Heart left ventricle (tissue), 13 donors: ENCODE measurements around the gene ARHGAP44.

Experiments
- POLR2A ChIP-seq, 2 donors: fragments of 450-650 bp; IDR thresholded peaks; one replicate each; pipeline ENCODE4 v1.6.1; 2017; ENCODE audit warnings: antibody characterized with exemption in 2 of 2, mild to moderate bottlenecking in 2 of 2, moderate library complexity in 2 of 2
- TF ChIP-seq, protein P1 (sequence below), 12 donors: fragments of 200-600 bp; sonication (generic) in 4 of 12; IDR thresholded peaks; one replicate each; pipeline versions ENCODE4 v1.5.0 to v1.8.0; 2018 to 2022; ENCODE audit warnings: antibody characterized with exemption in 12 of 12, mild to moderate bottlenecking in 5 of 12
- donor health status: ischemic (EF 13 %, LVEDD 7.1; RV severe dilation, severe dysfunction).
- donor health status: DM: no; HTN: yes; CAD: no.
- donor health status: DM: no; HTN: no; CAD: no.
- donor health status: ischemic (EF 25% LVEDD 6.9; RV normal size, moderate dysfunction).
- donor health status: ischemic (EF 25% LVEDD 5.7; RV mildly dilated, moderate dysfunction).
- donor health status: ischemic (EF 35%, LVEDD 5.7; RV mildly dilated, moderate dysfunction).
- donor health status: nonischemic (EF 11% LVEDD 7.7; RV severe dilation, severe dysfunction).
- donor health status: DM: yes; HTN: yes; CAD: no.
- donor health status: PGD.
- donor health status: ischemic (EF 29% LVEDD 5.4; RV normal size, mild dysfunction).
- donor health status: nonischemic (EF 23%, LVEDD 6.1; RV moderate dilation, normal function).

DNA sequence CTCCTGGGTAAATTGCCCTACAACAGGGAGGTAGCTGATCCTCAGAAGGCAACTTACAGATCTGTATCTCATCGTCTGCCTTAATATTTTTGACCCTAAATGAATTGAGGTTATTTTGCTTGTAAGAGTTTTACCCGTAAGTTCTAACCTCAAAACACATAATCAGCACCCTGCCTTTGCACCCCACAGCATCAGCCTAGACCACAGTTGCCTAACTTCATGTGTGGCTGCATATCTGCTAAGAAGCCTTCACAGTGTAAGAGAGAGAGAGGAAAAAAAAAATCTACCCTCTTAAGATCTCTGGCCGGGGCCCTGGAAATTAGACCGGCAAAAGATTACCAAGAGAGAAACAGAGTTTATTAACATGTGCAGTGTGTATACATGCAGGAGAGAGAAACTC is 76.9 kb downstream of the ARHGAP44 start:
- TF ChIP-seq, protein P1, sequence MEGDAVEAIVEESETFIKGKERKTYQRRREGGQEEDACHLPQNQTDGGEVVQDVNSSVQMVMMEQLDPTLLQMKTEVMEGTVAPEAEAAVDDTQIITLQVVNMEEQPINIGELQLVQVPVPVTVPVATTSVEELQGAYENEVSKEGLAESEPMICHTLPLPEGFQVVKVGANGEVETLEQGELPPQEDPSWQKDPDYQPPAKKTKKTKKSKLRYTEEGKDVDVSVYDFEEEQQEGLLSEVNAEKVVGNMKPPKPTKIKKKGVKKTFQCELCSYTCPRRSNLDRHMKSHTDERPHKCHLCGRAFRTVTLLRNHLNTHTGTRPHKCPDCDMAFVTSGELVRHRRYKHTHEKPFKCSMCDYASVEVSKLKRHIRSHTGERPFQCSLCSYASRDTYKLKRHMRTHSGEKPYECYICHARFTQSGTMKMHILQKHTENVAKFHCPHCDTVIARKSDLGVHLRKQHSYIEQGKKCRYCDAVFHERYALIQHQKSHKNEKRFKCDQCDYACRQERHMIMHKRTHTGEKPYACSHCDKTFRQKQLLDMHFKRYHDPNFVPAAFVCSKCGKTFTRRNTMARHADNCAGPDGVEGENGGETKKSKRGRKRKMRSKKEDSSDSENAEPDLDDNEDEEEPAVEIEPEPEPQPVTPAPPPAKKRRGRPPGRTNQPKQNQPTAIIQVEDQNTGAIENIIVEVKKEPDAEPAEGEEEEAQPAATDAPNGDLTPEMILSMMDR (IDR thresholded peaks at IDR 0.05) = no peak
- TF ChIP-seq POLR2A (IDR thresholded peaks at IDR 0.05) = no peak
